Heart left ventricle (tissue), 13 donors: ENCODE results near the gene RAB11FIP4.

Experiments
- CTCF ChIP-seq, 12 donors: fragments of 200-600 bp; sonication (generic) in 4 of 12; IDR thresholded peaks; one replicate each; pipeline versions ENCODE4 v1.5.0 to v1.8.0; 2018 to 2022; ENCODE audit warnings: antibody characterized with exemption in 12 of 12, mild to moderate bottlenecking in 5 of 12
- POLR2A ChIP-seq, 2 donors: fragments of 450-650 bp; IDR thresholded peaks; one replicate each; pipeline ENCODE4 v1.6.1; 2017; ENCODE audit warnings: antibody characterized with exemption in 2 of 2, mild to moderate bottlenecking in 2 of 2, moderate library complexity in 2 of 2
- donor health status: ischemic (EF 13 %, LVEDD 7.1; RV severe dilation, severe dysfunction).
- donor health status: DM: no; HTN: yes; CAD: no.
- donor health status: DM: no; HTN: no; CAD: no.
- donor health status: ischemic (EF 25% LVEDD 6.9; RV normal size, moderate dysfunction).
- donor health status: ischemic (EF 25% LVEDD 5.7; RV mildly dilated, moderate dysfunction).
- donor health status: ischemic (EF 35%, LVEDD 5.7; RV mildly dilated, moderate dysfunction).
- donor health status: nonischemic (EF 11% LVEDD 7.7; RV severe dilation, severe dysfunction).
- donor health status: DM: yes; HTN: yes; CAD: no.
- donor health status: PGD.
- donor health status: ischemic (EF 29% LVEDD 5.4; RV normal size, mild dysfunction).
- donor health status: nonischemic (EF 23%, LVEDD 6.1; RV moderate dilation, normal function).

GRCh38 chr17:31559584-31560501 is 168.4 kb downstream of the RAB11FIP4 start:
- TF ChIP-seq POLR2A (IDR thresholded peaks at IDR 0.05) (no peak), CTCF (IDR thresholded peaks at IDR 0.05) (peak in 1 of 12 donors; percentile 8)
